HG03064 (cell line): ENCODE measurements around the gene OTOP3.

Experiments used
- ATAC-seq: cut with Tn5 transposase; IDR thresholded peaks from one replicate; pipeline ENCODE4 v1.9.1; 2021; ENCODE audit warnings: low read depth; ENCODE audit not compliant: unreplicated experiment

The OTOP3 gene

DNA sequence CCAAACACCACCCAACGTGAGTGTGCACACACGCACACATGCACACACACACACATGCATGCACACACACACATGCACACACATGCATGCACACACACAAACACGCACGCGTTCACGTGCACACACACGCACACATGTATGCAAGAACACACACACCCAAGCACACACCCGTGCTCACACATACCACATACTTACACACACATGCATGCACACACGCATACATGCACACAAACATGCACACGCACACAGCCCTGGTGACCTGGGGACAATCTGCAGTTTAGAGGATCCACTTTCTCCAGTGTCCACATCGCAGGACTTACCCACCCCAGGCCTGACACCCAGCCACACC is 18.9 kb upstream of the OTOP3 start:
- ATAC-seq: no peak

GRCh38 chr17:74917430-74917829 is 18.3 kb upstream of the OTOP3 start:
- ATAC-seq: no peak

DNA sequence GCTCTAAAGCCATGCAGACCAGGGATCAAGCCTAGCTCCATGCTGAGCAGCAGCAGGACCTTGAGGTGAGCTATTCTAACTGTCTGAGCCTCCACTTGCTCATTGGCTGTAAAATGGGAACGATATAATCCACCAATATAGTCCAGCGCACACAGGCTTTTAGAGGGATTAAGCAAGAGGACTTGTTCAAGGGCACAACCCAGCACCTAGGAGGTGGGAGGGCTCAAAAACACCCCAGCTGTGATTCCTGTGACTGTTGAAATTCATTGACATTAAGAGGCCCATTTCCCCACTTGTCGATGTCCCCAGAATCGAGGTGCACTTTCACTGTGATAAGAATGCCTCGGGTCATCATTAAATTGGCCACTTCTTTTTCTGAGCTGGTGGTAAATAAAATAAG is 16.8 kb upstream of the OTOP3 start:
- no peak for ATAC-seq

- ATAC-seq: no peak
These were observed 16.0 kb upstream of the OTOP3 start for GRCh38 chr17:74919440-74920305.

DNA sequence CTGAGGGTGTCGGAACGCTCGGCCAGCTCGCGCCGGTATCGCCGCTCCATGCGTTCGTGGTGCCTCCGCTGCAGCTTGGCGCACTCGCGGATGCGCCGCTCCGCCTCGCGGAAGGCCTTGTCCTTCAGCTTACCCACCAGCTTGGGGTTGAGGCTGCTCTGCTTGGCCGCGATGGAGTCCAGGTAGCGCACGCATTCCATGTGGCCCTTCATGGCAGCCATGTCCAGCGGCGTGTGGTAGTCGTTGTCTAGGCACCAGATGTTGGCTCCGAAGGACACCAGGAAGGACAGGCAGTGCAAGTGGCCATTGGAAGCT is 15.4 kb upstream of the OTOP3 start:
- no peak for ATAC-seq

DNA sequence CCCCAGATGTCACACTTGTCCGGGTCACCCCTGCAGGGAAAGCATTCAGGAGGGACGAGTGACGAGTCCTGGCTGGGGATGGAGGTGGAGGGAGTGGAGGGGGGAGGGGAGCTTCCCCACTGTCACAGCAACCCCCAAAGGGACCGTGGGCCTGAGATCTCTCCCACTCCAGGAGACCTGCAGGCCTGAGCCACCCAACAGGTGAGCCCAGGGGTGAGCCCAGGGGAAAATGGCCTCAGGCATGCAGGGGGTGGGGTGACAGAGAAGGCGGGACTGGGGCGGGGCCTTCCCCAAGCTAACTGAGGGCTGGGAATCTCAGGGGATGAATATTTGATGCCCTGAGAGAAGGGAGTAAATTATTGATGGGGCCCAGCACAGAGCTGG is 15.1 kb upstream of the OTOP3 start:
- ATAC-seq: no peak

DNA sequence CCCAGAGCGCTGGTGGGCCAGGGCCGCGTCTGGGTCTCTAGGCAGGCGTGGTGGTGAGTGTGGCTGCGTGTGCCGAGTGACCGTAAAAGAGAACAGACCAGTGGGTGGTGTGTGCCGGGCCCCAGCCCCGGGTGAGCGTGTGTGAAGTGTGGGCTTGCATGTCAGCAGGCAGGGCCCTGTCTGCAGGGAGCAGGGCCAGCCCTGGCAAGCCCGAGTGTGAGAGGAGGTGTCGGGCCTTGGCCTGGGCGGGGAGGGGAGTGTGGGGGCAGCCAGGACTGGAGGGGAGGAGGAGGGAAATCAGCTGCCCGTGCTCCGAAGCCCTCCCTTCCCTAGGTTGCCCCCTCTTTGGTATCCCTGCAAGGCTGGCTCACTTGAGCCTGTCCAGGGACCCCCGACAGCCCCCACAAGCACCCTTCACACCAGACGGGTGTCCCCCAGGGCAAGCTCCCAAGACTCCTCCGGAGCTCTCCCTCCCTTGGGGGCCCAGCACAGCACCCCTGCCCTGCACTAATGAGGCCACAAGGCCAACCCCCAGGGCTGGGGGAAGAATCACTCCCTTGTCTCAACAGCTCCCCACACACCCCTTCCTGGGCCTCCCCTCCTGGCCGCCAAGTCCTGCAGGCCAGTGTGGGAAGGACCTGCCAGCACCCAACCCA is 14.5 kb upstream of the OTOP3 start:
- no peak for ATAC-seq

DNA sequence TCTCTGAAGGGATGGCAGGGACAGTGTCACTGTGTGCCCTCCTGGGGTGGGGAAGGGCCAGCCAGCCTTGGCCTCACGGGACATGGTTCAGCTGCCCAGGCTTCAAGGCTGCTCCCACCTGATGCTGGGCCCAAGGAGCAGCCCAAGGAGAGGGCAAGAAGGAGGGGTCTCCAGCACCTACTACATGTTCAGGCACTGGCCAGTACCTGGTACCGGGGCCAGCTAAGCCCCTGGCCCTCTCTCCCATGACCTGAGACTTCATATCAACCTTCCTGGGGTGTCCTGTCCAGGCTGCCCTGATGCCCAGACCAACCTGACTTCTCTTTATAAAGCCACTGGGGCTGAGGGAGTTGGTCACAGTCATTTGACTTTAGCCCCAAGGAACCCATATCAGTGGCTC is 13.9 kb upstream of the OTOP3 start:
- ATAC-seq: no peak

DNA sequence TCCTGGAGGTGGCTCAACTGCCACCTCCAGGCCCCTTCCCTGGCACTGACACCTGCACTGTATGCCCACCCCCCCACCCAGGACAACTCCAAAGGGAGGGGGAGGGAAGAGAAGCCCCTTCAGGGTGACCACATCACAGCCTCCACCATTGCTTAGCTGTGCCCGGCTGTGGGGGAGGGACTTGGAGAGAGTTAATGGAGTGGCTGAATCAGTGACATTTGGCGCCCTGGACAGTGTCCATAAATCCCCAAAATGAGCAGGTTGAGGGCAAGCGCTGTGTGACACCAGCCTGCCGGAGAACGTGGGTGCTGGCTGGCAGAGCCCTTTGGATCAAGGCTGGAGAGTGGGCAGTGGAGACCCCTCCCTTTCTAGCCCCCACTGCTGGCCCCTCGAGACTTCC is 13.5 kb upstream of the OTOP3 start:
- ATAC-seq: no peak

DNA sequence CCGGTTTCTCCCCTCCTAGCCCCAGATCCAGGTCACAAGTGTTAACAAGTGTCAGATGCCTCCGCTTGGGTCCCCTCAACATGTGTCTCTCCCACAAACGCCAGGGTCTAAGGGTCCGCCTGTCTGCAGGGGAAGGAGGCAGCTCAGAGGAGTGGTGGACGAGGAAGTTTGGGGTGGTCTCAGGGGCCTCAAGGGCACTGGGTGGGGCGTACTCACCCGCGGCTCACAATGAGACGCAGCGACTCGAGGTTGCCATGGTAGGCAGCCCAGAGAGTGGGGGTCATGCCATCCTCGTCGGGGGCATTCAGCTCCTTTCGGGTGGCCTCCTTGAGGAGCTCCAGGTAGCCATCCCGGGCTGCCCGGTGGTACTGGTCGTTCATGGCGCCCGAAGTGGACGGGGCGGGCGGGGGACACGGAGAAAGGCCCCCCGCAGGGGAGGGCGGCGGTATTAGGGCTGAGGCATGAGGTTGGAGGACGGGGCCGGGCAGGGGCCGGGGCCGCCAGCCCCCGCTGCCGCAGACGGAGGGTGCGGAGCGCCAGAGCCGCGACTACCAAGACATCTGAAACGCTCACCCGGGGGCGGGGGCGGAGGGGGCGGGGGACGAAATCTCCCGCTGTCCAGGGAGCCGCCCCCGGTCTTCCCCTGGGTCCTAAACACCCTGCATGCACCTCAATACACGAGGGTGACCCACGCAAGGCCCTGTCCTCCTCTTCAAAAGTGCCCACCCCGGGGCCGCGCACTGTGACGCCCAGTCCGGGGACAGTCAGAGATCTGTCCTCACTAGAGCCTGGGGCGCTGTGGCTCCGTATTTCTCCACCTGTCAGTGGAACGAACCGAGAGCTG is 12.8 kb upstream of the OTOP3 start, which contains the start of gene USH1G:
Gene USH1G (minus strand): TSS at position 562 of the 844 bp plus-strand sequence. CDS start 182 bp downstream, at position 380.
- ATAC-seq: no peak

- no peak for ATAC-seq
These were observed 12.0 kb upstream of the OTOP3 start for GRCh38 chr17:74923538-74924249.

GRCh38 chr17:74924250-74924948 is 11.3 kb upstream of the OTOP3 start, which contains the start of gene OTOP2:
TSS of gene OTOP2 (plus strand) at chr17:74924273. CDS start at chr17:74924633, 360 bp downstream.
- no peak for ATAC-seq

GRCh38 chr17:74925242-74925641 is 10.5 kb upstream of the OTOP3 start:
- no peak for ATAC-seq

DNA sequence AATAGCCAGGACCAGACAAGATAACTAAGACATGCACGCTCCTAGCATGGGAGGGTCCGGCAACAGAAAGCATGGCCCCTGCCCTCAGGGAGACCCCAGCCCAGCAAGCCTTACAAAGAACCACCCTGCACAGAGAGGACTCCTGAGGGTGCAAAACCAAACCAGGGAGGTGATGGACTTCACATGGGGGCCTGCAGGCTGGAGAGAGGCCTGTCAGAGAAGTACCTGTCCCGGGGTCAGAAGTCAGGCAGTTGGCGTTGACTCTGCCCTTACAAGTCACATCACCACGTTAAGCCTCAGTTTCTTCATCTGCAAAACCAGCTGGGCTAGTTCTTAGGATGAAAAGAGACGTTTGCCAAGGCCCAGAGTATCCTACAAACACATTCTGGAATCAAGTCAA is 6.9 kb upstream of the OTOP3 start:
- no peak for ATAC-seq

DNA sequence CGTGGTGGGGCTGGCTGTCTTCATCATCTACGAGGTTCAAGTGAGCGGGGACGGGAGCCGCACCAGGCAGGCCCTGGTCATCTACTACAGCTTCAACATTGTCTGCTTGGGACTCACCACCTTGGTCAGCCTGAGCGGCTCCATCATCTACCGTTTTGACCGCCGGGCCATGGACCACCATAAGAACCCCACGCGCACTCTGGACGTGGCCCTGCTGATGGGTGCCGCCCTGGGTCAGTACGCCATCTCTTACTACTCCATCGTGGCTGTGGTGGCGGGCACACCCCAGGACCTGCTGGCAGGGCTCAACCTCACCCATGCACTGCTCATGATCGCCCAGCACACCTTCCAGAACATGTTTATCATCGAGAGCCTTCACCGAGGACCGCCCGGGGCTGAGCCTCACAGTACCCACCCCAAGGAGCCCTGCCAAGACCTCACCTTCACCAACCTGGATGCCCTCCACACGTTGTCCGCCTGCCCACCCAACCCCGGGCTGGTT is 5.1 kb upstream of the OTOP3 start:
- ATAC-seq: no peak

GRCh38 chr17:74935048-74935447 is 650 bp upstream of the OTOP3 start:
- ATAC-seq: no peak

GRCh38 chr17:74936470-74936799 is 737 bp downstream of the OTOP3 start:
- ATAC-seq: no peak

DNA sequence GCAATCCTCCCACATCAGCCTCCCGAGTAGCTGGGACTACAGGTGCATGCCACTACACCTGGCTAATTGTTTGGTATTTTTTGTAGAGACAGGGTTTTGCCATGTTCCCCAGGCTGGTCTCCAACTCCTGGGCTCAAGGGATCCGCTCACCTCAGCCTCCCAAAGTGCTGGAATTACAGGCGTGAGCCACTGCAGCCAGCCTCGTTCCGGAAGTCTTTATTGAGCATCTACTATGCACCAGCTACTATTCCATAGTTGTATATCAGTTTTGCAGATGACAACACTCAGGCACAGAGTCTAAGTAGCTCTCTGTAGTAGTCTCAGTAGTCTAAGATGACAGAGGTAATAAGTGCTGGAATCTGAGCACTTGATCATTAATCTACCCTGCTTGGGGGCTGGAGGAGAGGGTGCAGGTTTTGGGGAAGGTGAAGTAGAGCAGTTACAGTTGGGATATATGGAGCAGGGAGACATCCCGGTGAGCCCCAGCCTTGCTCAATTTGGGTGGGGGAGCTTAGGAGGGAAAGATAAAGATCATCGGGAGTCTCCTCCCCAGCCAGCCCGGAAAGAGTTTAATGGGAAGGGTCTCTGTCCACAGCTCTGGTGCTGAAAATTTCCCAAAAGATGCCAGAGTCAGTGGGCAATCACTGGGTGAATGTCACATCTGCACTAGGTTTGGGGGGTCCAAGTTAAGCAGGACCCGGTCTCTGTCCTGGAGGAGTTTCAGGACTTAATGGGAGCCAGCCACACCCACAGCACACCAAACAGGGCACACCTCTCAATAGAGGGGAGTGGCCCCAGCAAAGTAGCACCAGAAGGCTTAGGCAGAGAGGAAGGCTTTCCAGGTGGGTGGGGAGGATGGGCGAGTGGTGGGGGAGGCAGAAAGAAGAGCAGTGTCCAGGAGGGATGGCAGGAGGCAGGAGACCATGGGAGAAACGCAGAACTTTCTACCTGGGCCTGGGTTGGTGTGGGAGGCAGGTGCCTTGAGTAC is 1.7 kb downstream of the OTOP3 start:
- ATAC-seq: no peak
